ENCODE data around the gene ARHGAP32.
"Not testable (repeated sequence)": the region's sequence is repeated elsewhere in the genome, so short reads cannot be mapped to it uniquely, and the experiment has no call there.

Gene ARHGAP32

GRCh38 chr11:129023968-129024676 is 168.0 kb downstream of the ARHGAP32 start:
- no peak for ATAC-seq
- DNase-seq, result no peak

DNA sequence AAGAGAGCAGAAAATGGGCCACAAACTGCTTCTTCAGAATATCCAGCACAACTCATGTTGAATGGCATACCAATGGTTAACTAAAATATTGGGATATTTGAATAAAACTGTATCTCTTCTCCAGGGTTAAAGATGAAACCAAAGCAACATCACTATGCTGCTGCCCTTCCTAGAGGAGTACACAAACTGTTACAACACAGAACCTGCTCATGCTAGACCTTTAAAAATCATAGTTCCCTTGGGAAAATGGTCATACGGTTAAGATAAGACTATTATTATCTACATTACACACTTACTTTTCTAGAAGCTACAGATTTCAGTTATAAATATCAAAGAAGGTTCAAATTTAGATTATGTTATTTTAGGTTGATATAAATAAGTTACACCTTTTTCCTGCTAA is 170.8 kb downstream of the ARHGAP32 start:
- no peak for DNase-seq

GRCh38 chr11:129018991-129019390 is 173.1 kb downstream of the ARHGAP32 start:
- DNase-seq, result no peak
- ATAC-seq, result no peak

More for the DNA sequence above, 170.8 kb downstream of the ARHGAP32 start:
- no peak for ATAC-seq

DNA sequence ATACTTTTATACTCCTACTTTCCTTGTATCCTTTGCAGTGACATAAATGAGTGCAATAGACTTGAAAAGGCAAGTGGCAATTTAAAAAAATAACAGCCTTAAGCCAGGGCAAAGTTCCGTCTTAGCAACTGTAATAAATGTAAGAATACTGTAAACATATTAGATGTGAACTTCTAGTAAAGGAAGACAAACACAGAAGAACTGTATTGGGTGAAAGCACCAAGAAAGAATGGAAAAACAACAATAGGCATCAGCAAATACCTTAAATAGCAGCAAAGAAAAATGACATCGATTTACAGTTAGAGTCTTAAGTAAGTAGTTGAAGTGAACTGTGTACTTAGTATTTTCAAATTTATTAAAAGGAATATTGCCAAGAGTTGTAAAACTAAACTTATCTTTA is 174.0 kb downstream of the ARHGAP32 start:
- DNase-seq (no peak), ATAC-seq (no peak)

- ATAC-seq (no peak), DNase-seq (no peak)
These were observed 178.2 kb downstream of the ARHGAP32 start for GRCh38 chr11:129013737-129014475.

GRCh38 chr11:129012880-129013279 is 179.2 kb downstream of the ARHGAP32 start:
- ATAC-seq (no peak), DNase-seq (no peak)

- no peak for DNase-seq
- ATAC-seq, result no peak
These were observed 186.0 kb downstream of the ARHGAP32 start for GRCh38 chr11:129006161-129006560.

DNA sequence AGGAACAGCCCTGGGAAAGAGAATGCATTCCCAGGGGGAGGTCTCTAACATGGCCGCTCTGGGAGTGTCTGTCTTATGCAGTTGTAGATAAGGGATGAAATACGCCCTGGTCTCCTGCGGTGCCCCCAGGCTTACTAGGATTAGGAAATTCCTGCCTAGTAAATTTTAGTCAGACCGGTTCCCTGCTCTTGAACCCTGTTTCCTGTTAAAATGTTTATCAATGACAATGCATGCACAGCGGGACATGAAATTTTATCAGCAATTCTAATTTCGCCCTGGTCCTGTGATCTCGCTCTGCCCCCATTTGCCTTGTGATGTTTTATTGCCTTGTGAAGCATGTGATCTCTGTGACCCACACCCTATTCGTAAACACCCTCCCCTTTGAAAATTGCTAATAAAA is 193.0 kb downstream of the ARHGAP32 start:
- DNase-seq, ATAC-seq: not testable (repeated sequence)

DNA sequence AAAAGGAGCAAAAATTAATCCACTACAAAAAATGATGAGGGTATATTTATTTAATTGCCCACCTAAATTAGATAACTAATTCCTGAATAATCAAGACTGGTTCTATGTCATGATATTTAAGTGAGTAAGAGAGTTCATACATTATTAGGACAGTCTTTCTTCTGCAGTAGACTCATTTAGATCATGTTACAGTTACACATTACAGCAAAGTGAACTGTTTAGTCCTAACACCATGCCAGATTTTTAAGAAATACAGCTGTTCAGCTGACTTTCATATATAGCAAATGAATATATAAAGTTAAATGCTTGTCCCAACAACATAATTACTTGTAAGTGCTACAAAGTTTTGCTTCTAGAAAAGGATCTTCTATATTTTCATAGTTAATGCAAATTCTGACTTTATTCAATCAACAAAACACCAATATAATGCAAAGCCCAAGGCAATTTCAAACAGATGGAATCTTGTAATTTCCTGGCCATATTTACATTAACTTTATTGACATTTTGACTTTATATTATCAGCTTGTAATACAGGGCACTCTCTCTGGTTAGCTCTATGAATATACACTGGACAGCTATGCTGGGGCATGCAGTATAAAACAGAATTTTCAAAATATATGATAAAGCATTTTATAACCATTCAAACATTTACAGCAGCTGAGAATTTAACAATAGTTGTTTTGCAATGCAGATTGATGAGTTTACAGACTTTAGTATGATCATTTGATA is 203.7 kb downstream of the ARHGAP32 start:
- ATAC-seq, result no peak
- DNase-seq, result no peak

- ATAC-seq, result no peak
- no peak for DNase-seq
These were observed 206.2 kb downstream of the ARHGAP32 start for GRCh38 chr11:128985880-128986279.

DNA sequence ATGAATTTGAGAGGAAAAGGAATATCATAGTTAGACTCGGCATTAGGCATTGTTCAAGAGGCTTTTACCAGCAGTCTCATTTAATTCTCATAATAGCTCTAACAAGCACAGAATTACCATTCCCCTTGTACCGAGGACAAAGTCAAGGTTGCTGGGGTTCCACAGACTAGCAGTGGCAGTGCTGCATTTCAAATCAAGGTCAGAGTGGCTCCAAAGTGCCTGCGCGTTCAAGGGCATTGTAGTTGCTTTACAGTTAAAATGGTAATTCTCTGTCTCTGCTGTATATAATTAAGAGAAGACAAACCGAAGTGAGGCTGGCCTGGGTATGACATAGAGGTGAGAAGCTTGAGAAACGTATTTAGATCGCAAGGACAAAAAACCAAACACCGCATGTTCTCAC is 209.1 kb downstream of the ARHGAP32 start:
- ATAC-seq (no peak), DNase-seq (no peak)

GRCh38 chr11:128981254-128981653 is 210.9 kb downstream of the ARHGAP32 start:
- no peak for ATAC-seq
- no peak for DNase-seq

DNA sequence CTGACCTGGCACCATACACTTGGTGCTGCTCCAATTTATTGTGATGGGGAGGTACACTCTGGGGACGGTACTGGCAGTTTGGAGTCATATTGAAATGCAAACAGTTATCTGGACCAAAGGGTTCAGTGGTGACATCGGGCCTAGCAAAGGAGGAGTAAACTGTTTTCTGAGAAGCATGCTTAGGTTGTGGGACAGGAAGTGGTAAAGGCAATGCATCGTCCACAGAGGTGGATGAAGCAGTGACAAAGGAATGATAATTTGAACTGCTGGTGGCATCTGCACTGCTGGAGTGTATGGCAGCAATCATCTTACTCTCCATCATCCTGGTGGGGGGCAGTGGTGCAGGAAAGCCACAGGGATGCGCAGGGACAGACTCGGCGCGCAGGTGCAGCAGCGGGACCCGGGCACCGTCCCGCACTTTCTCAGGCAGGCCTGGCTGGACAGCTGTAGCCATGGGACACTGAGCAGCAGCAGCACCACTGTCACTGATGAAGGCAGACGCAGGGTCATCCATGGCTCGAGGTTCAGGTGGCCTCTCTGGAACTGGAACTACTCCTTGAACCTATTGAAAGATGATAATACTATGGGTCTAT is 221.4 kb downstream of the ARHGAP32 start:
- DNase-seq (no peak), ATAC-seq (no peak)

DNA sequence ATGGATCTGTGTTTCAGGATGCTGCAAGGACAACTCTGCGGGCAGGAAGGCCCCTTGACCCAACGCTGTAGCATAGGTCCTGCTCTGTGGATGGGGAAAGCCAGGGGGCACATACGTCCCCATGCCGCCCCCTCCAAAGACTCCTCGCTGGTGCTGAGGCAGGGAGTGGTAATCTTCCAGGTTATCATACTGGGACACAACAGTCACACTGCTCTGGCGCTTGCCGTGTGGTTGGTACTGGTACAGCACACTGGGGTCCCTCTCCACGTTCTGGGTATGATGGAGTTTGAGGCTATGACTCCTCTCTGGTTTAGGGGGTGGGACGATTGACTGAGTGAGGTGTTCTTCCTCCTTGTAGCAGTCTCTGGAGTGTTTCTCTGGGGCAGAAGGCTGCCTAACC is 223.2 kb downstream of the ARHGAP32 start:
- DNase-seq, result no peak
- ATAC-seq, result no peak

DNA sequence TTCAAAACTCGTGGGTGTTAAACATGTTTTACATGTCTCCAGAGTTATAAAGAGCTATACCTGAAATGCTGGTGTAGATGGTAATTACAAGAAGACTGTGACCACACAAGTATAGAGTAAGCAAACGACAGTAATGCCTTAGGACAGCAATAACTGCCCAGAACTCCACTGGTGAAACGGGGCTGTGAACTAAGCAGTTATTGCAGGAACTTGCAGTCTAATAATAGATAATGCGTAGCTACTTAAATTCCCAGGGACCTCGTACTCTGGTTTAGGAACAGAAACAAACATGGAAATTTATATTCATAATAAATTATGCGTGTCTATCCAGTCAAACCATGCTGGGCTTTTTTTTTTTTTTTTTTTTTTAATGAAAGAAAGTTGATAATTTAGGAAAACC is 224.5 kb downstream of the ARHGAP32 start:
- ATAC-seq (no peak), DNase-seq (no peak)

GRCh38 chr11:128965485-128965884 is 226.6 kb downstream of the ARHGAP32 start:
- no peak for DNase-seq
- peak; percentile 71 for ATAC-seq

GRCh38 chr11:128964463-128964930 is 227.6 kb downstream of the ARHGAP32 start:
- ATAC-seq (no peak), DNase-seq (no peak)

- peak; percentile 55 for ATAC-seq
- DNase-seq, result no peak
These were observed 228.3 kb downstream of the ARHGAP32 start for GRCh38 chr11:128963744-128964325.

- ATAC-seq (no peak), DNase-seq (no peak)
These were observed 229.2 kb downstream of the ARHGAP32 start for GRCh38 chr11:128962896-128963295.

DNA sequence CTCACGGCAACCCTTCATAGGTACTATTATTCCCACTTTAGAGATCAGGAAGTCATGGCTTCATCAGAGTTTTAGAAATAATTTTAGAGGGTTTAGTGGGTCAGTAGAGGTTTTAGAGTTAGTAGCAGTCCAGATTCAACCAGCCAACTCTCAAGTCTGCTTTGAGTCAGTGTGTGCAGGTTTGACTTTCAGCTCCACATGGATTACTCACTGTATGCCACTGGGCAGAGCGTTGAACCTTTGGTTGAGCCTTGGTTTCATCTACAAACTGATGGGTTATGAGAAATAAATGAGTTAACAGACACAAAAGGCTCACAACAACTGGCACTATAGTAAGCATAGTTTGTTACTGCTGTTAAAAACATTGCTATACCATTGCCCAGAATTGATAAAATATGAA is 230.5 kb downstream of the ARHGAP32 start:
- no peak for DNase-seq
- ATAC-seq, result no peak

DNA sequence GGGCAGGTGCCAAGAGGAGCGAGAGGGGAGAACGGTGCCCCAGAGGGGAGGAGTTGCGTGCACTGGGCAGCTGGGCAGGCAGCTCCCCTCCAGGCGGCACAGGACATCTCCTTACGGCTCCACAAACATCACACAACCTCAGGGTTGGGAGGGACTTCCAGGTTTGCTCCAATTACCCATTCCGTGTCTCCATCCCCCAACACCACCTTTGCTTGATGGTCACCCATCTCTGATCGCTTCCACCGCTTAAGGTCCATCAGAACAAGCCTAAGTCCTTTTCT is 235.0 kb downstream of the ARHGAP32 start:
- ATAC-seq (no peak), DNase-seq (no peak)

GRCh38 chr11:128956401-128957201 is 235.5 kb downstream of the ARHGAP32 start:
- ATAC-seq (peak; percentile 36), DNase-seq (peak; percentile 12)
